ENCODE measurements around the gene CFAP90. TPM values are rescaled to one million over a fixed set of nuclear protein-coding genes. Genes with fewer than 3 reads are reported as not detected.

The CFAP90 gene
- total and polyA plus RNA-seq, 2 donors (not counting 3 experiments of a cell fraction or from before 2014, with no cell fraction given) = 0.07 TPM; not detected in 1

DNA sequence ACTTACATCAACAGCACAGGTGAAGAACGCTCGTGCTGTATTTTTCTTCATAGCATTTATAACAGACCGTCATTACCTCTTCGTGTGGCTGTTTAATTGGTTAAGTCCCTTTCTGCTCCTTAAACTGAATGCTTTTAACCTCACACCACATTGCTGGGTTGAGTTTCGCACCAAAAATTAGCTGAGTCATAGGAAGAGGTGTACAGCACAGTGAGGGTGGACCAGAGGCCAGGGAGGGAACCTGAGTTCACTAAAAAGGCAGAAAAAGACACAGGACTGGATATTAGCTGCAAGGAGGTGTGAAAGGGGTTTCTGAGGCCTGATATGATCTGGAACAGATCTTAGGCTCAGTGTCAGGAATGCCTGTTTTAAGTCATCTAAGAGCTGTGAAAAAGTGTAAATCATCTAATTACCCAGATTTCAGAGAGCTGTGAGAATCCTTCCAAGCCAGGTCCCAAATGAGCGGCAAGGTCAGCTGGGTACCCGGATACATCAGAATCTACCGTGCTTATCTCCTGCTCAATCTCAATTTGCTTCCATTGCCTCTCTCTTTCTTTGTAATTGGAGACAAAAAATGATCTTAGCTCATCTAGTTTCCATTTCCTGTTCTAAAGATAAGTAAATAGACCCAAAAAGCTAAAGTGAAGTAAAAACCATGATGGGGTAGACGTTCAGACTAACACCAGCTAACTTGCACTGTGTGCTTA is 7.1 kb upstream of the CFAP90 start:
- Histone ChIP-seq H3K27ac (ENCODE audit: insufficient read depth, low read depth, low read length) (no peak overlapping the region), H3K4me1 (ENCODE audit: control insufficient read depth, extremely low read depth, insufficient read depth, low read length) (no peaks in the 10 kb centered on the region), H2AFZ (ENCODE audit: low read depth, low read length) (no peak overlapping the region), H3K9ac (replicated peaks; ENCODE audit: extremely low read depth, insufficient read depth, low read length) (no peak overlapping the region), H3K4me3 (replicated peaks in 1 of 3; ENCODE audit: insufficient read depth in 1 of 3, low read depth in 1 of 3, low read length in 3 of 3) (no peak overlapping the region), H3K36me3 (ENCODE audit: control insufficient read depth in 2 of 2, extremely low read depth in 1 of 2, insufficient read depth in 2 of 2, low read length in 2 of 2) (peaks cover 4 to 11% of the 10 kb centered on the region in 2 experiments), H3K27me3 (ENCODE audit: control insufficient read depth in 2 of 2, insufficient read depth in 2 of 2, low read length in 2 of 2) (no peaks in the 10 kb centered on the region), H3K9me3 (replicated peaks; ENCODE audit: control insufficient read depth, insufficient read depth, low read length) (no peaks in the 10 kb centered on the region), H4K20me1 (replicated peaks; ENCODE audit: control insufficient read depth, extremely low read depth, insufficient read depth, low read length) (no peaks in the 10 kb centered on the region), H3K79me2 (ENCODE audit: control insufficient read depth, insufficient read depth, low read length) (no peaks in the 10 kb centered on the region), H3K4me2 (ENCODE audit: insufficient read depth, low read length) (no peak overlapping the region), H3K9me1 (replicated peaks; ENCODE audit: control insufficient read depth, extremely low read depth, insufficient read depth, low read length) (no peaks in the 10 kb centered on the region)
- TF ChIP-seq FOS (IDR thresholded peaks at IDR 0.05; ENCODE audit: borderline replicate concordance, insufficient read depth, low read length) (no peak), JUN (IDR thresholded peaks at IDR 0.05; ENCODE audit: borderline replicate concordance, insufficient read depth, insufficient read length, low read depth) (no peak), MYC (IDR thresholded peaks at IDR 0.05; ENCODE audit: low read depth, low read length) (no peak), GATA2 (IDR thresholded peaks at IDR 0.05; ENCODE audit: insufficient read depth, insufficient read length, low read depth, low read length) (peak; percentile 41)
- DNase-seq (ENCODE audit: low read depth, low spot score) (no peak), FAIRE-seq (no peak)
- dilution Hi-C loops (cut with MboI; ENCODE audit: extremely low pct_ligation_motif_present, low sequenced_read_pairs) = no loop called here
- ChIA-PET POLR2A (no interaction called here), CTCF (interaction anchor here (0.7 to 1.7 kb wide), 3 partner anchors 11 to 1092 kb away, joined by 3 to 8 read pairs (median 7); partner anchors contain the start of genes FASTKD3 and MTRR)
- no TSS peak for BruUV-seq (replicated peaks)
- intact Hi-C loops (cut with micrococcal nuclease) = loop anchor here (5.0 to 10.0 kb wide), 2 partner anchors 101 to 1093 kb away; no protein-coding TSS in a partner anchor

GRCh38 chr5:7857361-7857760 is 6.4 kb upstream of the CFAP90 start:
- Histone ChIP-seq H3K9ac (replicated peaks; ENCODE audit: extremely low read depth, insufficient read depth, low read length) (no peak overlapping the region), H3K9me3 (replicated peaks; ENCODE audit: control insufficient read depth, insufficient read depth, low read length) (no peaks in the 10 kb centered on the region), H3K79me2 (ENCODE audit: control insufficient read depth, insufficient read depth, low read length) (no peaks in the 10 kb centered on the region), H4K20me1 (replicated peaks; ENCODE audit: control insufficient read depth, extremely low read depth, insufficient read depth, low read length) (no peaks in the 10 kb centered on the region), H3K4me1 (ENCODE audit: control insufficient read depth, extremely low read depth, insufficient read depth, low read length) (no peaks in the 10 kb centered on the region), H3K36me3 (ENCODE audit: control insufficient read depth in 2 of 2, extremely low read depth in 1 of 2, insufficient read depth in 2 of 2, low read length in 2 of 2) (peaks cover 4 to 8% of the 10 kb centered on the region in 2 experiments), H2AFZ (ENCODE audit: low read depth, low read length) (no peak overlapping the region), H3K4me2 (ENCODE audit: insufficient read depth, low read length) (no peak overlapping the region), H3K27me3 (ENCODE audit: control insufficient read depth in 2 of 2, insufficient read depth in 2 of 2, low read length in 2 of 2) (no peaks in the 10 kb centered on the region), H3K27ac (ENCODE audit: insufficient read depth, low read depth, low read length) (no peak overlapping the region), H3K9me1 (replicated peaks; ENCODE audit: control insufficient read depth, extremely low read depth, insufficient read depth, low read length) (no peaks in the 10 kb centered on the region), H3K4me3 (replicated peaks in 1 of 3; ENCODE audit: insufficient read depth in 1 of 3, low read depth in 1 of 3, low read length in 3 of 3) (no peak overlapping the region)
- no TSS peak for BruUV-seq (replicated peaks)
- intact Hi-C loops (cut with micrococcal nuclease) = loop anchor here (5.0 to 10.0 kb wide), 2 partner anchors 100 to 1093 kb away; no protein-coding TSS in a partner anchor
- POLR2A ChIA-PET = no interaction called here
- DNase-seq (ENCODE audit: low read depth, low spot score) (no peak), FAIRE-seq (no peak)
- dilution Hi-C loops (cut with MboI; ENCODE audit: extremely low pct_ligation_motif_present, low sequenced_read_pairs) = no loop called here
- CTCF ChIA-PET = interaction anchor here (0.6 to 1.7 kb wide), 4 partner anchors 11 to 1091 kb away, joined by 3 to 8 read pairs (median 5); partner anchors contain the start of genes FASTKD3 and MTRR
- TF ChIP-seq, protein P1, sequence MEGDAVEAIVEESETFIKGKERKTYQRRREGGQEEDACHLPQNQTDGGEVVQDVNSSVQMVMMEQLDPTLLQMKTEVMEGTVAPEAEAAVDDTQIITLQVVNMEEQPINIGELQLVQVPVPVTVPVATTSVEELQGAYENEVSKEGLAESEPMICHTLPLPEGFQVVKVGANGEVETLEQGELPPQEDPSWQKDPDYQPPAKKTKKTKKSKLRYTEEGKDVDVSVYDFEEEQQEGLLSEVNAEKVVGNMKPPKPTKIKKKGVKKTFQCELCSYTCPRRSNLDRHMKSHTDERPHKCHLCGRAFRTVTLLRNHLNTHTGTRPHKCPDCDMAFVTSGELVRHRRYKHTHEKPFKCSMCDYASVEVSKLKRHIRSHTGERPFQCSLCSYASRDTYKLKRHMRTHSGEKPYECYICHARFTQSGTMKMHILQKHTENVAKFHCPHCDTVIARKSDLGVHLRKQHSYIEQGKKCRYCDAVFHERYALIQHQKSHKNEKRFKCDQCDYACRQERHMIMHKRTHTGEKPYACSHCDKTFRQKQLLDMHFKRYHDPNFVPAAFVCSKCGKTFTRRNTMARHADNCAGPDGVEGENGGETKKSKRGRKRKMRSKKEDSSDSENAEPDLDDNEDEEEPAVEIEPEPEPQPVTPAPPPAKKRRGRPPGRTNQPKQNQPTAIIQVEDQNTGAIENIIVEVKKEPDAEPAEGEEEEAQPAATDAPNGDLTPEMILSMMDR (IDR thresholded peaks at IDR 0.05; ENCODE audit: extremely low read depth in 1 of 2, insufficient read depth in 1 of 2, low read depth in 1 of 2, low read length in 2 of 2) = no peak
- TF ChIP-seq EZH2 (IDR thresholded peaks at IDR 0.05; ENCODE audit: borderline replicate concordance, low read depth, low read length, severe bottlenecking) = no peak
- no peak for TF ChIP-seq GATA2 (IDR thresholded peaks at IDR 0.05; ENCODE audit: insufficient read depth, insufficient read length, low read depth, low read length)
- no peak for TF ChIP-seq MYC (IDR thresholded peaks at IDR 0.05; ENCODE audit: low read depth, low read length)
- TF ChIP-seq, protein P2, sequence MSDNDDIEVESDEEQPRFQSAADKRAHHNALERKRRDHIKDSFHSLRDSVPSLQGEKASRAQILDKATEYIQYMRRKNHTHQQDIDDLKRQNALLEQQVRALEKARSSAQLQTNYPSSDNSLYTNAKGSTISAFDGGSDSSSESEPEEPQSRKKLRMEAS (IDR thresholded peaks at IDR 0.05; ENCODE audit: insufficient read depth, insufficient read length) = no peak
- no peak for TF ChIP-seq POLR2A (IDR thresholded peaks at IDR 0.05; ENCODE audit: low read depth, low read length)
- TF ChIP-seq JUN (IDR thresholded peaks at IDR 0.05; ENCODE audit: borderline replicate concordance, insufficient read depth, insufficient read length, low read depth) = no peak
- no peak for TF ChIP-seq POLR2AphosphoS5 (IDR thresholded peaks at IDR 0.05; ENCODE audit: insufficient read depth, low read depth, low read length)
- TF ChIP-seq FOS (IDR thresholded peaks at IDR 0.05; ENCODE audit: borderline replicate concordance, insufficient read depth, low read length) = no peak

Measured in endothelial cell of umbilical vein (primary cell).